Tibial nerve (tissue), 3 donors: ENCODE measurements around the gene FBXL19.

Source experiments
- CTCF ChIP-seq, 5 experiments: fragments of 200-600 bp in 3 of 5; fragments of 450-650 bp in 2 of 5; sonication (generic) in 3 of 5; IDR thresholded peaks; one replicate each; pipeline ENCODE4 v1.5.1; 2016 to 2019; ENCODE audit warnings: antibody characterized with exemption in 5 of 5, mild to moderate bottlenecking in 3 of 5, moderate library complexity in 2 of 5
- POLR2A ChIP-seq, 2 donors: fragments of 450-650 bp; IDR thresholded peaks; one replicate each; pipeline ENCODE4 v1.6.1; 2017; ENCODE audit warnings: antibody characterized with exemption in 2 of 2, mild to moderate bottlenecking in 2 of 2, moderate library complexity in 2 of 2

GRCh38 chr16:30941600-30942425 is 18.4 kb downstream of the FBXL19 start:
- peak; percentile 80 to 92 (median 90) for TF ChIP-seq CTCF (IDR thresholded peaks at IDR 0.05)
- TF ChIP-seq POLR2A (IDR thresholded peaks at IDR 0.05): no peak
